ENCODE data around the gene TKTL1. TPM values are rescaled to one million over a fixed set of nuclear protein-coding genes. Genes with fewer than 3 reads are reported as not detected.

TKTL1 gene
- total RNA-seq, 1 experiment from 2014 or later, result not detected

DNA sequence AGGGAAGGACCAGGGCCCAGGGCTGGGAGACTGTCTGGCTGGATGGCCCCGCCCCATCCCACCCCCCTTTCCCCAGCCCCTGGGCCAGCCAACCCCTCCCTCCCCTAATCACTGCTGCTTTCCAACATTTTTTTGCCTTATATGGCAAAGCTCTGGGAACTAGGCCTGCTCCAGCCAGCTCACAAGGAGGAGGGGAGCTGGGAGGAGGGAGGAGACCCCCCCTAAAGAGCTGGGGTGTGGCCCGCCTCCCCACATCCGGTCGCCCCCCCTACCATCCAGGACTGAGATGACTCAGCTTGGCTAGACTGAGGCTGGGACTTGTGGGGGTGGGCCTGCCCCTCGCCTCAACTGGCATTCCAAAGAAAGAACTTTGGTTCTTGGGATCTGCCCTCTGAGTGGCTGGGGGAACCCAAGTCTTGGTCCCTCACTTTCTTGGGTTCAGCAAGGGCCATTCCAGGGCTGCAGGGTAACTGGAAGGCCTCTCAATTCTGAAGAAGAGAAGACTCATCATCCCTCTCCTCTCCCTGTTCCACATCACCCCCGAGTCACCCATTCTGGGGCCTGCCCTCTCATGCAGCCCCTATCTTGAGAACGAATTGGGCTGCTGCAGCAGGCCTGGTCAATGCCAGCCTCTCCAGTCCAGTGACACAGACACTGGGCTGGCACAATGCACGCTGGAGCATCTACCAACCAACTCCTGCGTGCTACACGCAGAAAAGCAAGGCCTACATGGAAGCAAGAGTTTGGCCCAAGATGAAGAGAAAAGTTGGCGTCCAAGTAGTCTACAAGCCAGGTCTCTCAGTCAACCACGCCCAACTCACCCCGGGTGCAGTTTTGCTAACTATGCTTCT lies 74.1 kb downstream of the TKTL1 start:
- peak; percentile 64 for DNase-seq (ENCODE audit: low read depth, low spot score)
- Histone ChIP-seq H3K27ac (ENCODE audit: low read length) (peak overlapping the region; percentile 94), H3K4me1 (ENCODE audit: control insufficient read depth, insufficient read depth, low read length) (peaks cover 27% of the 10 kb centered on the region), H3K36me3 (ENCODE audit: control insufficient read depth, insufficient read depth, low read length) (no peaks in the 10 kb centered on the region), H3K4me3 (ENCODE audit: low read depth in 2 of 2, low read length in 2 of 2) (peak overlapping the region; percentile 81 to 96), H3K27me3 (ENCODE audit: control insufficient read depth, insufficient read depth, low read length) (no peaks in the 10 kb centered on the region), H3K9me3 (ENCODE audit: control insufficient read depth, insufficient read depth, low read depth, low read length) (no peaks in the 10 kb centered on the region)
- in situ Hi-C loops (cut with HindIII; ENCODE audit: low pct_unique_long_range_greater_than_20kb, low sequenced_read_pairs) (no loop called here), intact Hi-C loops (cut with micrococcal nuclease; ENCODE audit: unreplicated experiment) (no loop called here)
- 0 out of 2 replicates have a peak, but pooled peaks have one; percentile 1 for ATAC-seq
- BruUV-seq (replicated peaks), result TSS peak; percentile 65
- TF ChIP-seq POLR2AphosphoS5 (IDR thresholded peaks at IDR 0.05; ENCODE audit: low read depth, low read length) (no peak), TCF7L2 (IDR thresholded peaks at IDR 0.05; ENCODE audit: low read depth, low read length) (no peak), SIN3A (IDR thresholded peaks at IDR 0.05; ENCODE audit: borderline replicate concordance, insufficient read depth, low read depth, low read length) (0 out of 2 replicates have a peak, but pooled peaks have one; percentile 20)
- TF ChIP-seq, protein P1, sequence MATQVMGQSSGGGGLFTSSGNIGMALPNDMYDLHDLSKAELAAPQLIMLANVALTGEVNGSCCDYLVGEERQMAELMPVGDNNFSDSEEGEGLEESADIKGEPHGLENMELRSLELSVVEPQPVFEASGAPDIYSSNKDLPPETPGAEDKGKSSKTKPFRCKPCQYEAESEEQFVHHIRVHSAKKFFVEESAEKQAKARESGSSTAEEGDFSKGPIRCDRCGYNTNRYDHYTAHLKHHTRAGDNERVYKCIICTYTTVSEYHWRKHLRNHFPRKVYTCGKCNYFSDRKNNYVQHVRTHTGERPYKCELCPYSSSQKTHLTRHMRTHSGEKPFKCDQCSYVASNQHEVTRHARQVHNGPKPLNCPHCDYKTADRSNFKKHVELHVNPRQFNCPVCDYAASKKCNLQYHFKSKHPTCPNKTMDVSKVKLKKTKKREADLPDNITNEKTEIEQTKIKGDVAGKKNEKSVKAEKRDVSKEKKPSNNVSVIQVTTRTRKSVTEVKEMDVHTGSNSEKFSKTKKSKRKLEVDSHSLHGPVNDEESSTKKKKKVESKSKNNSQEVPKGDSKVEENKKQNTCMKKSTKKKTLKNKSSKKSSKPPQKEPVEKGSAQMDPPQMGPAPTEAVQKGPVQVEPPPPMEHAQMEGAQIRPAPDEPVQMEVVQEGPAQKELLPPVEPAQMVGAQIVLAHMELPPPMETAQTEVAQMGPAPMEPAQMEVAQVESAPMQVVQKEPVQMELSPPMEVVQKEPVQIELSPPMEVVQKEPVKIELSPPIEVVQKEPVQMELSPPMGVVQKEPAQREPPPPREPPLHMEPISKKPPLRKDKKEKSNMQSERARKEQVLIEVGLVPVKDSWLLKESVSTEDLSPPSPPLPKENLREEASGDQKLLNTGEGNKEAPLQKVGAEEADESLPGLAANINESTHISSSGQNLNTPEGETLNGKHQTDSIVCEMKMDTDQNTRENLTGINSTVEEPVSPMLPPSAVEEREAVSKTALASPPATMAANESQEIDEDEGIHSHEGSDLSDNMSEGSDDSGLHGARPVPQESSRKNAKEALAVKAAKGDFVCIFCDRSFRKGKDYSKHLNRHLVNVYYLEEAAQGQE (IDR thresholded peaks at IDR 0.05; ENCODE audit: insufficient read depth in 1 of 2, low read depth in 2 of 2, low read length in 1 of 2), result no peak
- TF ChIP-seq, protein P2, sequence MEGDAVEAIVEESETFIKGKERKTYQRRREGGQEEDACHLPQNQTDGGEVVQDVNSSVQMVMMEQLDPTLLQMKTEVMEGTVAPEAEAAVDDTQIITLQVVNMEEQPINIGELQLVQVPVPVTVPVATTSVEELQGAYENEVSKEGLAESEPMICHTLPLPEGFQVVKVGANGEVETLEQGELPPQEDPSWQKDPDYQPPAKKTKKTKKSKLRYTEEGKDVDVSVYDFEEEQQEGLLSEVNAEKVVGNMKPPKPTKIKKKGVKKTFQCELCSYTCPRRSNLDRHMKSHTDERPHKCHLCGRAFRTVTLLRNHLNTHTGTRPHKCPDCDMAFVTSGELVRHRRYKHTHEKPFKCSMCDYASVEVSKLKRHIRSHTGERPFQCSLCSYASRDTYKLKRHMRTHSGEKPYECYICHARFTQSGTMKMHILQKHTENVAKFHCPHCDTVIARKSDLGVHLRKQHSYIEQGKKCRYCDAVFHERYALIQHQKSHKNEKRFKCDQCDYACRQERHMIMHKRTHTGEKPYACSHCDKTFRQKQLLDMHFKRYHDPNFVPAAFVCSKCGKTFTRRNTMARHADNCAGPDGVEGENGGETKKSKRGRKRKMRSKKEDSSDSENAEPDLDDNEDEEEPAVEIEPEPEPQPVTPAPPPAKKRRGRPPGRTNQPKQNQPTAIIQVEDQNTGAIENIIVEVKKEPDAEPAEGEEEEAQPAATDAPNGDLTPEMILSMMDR (IDR thresholded peaks at IDR 0.05), result no peak
- CTCF ChIA-PET, result no interaction called here
- POLR2A ChIA-PET, result interaction anchor here (0.6 kb wide), 1 partner anchor 121 kb away, joined by 8 read pairs; the partner anchor contains the start of gene SLC10A3

DNA sequence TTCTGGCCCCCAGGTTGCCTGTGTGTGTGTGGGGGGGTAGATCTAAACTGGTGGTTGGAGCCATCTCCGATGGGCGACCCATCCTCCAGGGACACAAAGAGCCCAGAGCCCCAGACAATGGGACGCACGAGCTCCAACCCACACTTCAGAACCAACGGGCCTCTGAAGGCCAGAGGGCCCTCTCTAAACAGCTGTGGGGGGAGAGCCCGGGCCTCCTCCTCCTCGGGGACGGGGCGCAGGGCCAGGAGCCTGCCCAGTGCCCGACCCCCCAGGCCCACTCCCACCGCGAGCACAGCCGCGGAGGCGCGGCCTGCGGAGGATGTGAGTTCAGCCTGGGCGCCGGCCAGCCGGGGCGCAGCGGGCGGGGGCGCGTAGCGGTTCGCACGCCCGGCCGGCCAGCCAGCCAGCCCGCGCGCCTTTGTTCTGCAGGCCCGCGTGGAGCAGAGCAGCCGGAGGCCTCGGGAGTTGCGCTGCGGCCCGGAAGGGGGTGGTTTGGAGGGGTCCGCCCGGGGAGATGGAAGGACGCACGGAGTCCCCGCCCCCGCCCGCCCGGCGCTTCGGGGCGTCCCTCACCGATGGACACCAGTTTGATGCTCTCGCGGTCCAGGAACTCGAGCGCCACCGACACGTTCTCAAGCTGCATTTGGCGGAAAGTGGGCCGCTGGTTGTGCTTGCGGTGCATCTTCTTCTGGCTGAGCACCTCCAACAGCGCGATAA lies 74.9 kb downstream of the TKTL1 start:
- Histone ChIP-seq H3K9me3 (ENCODE audit: control insufficient read depth, insufficient read depth, low read depth, low read length) (no peaks in the 10 kb centered on the region), H3K27ac (ENCODE audit: low read length) (peak overlapping the region; percentile 94), H3K36me3 (ENCODE audit: control insufficient read depth, insufficient read depth, low read length) (no peaks in the 10 kb centered on the region), H3K4me3 (ENCODE audit: low read depth in 2 of 2, low read length in 2 of 2) (peak overlapping the region; percentile 81 to 96), H3K27me3 (ENCODE audit: control insufficient read depth, insufficient read depth, low read length) (no peaks in the 10 kb centered on the region), H3K4me1 (ENCODE audit: control insufficient read depth, insufficient read depth, low read length) (peaks cover 31% of the 10 kb centered on the region)
- TF ChIP-seq TCF7L2 (IDR thresholded peaks at IDR 0.05; ENCODE audit: low read depth, low read length), result no peak
- TF ChIP-seq, protein P1 (IDR thresholded peaks at IDR 0.05; ENCODE audit: insufficient read depth in 1 of 2, low read depth in 2 of 2, low read length in 1 of 2), result no peak
- in situ Hi-C loops (cut with HindIII; ENCODE audit: low pct_unique_long_range_greater_than_20kb, low sequenced_read_pairs) (no loop called here), intact Hi-C loops (cut with micrococcal nuclease; ENCODE audit: unreplicated experiment) (no loop called here)
- ATAC-seq (no peak), DNase-seq (ENCODE audit: low read depth, low spot score) (no peak)
- no TSS peak for BruUV-seq (replicated peaks)
- ChIA-PET CTCF (interaction anchor here (0.5 to 0.6 kb wide), 2 partner anchors 53 to 131 kb away, joined by 6 to 8 read pairs; no protein-coding TSS in a partner anchor), POLR2A (interaction anchor here (0.6 to 1.0 kb wide), 2 partner anchors 9 to 12 kb away, joined by 3 to 4 read pairs; partner anchors contain the start of gene EMD)

All from Panc1 (cell line).